22Rv1 (cell line): ENCODE measurements around the gene MCAM.

Experiments
- CTCF ChIP-seq: fragments of 450-650 bp; IDR thresholded peaks from 2 replicates; pipeline ENCODE4 v1.5.1; 2017; ENCODE audit warnings: mild to moderate bottlenecking
- ZFX ChIP-seq: fragments of 450-650 bp; IDR thresholded peaks from 2 replicates; pipeline ENCODE4 v1.6.1; 2017; ENCODE audit warnings: antibody characterized with exemption, borderline replicate concordance

- TF ChIP-seq CTCF (no peak), ZFX (no peak)
Observed at GRCh38 chr11:119365071-119365591, 48.2 kb upstream of the MCAM start.
